Prostate gland (tissue), 2 donors: ENCODE data around the gene MITD1.

Experiments used
- POLR2A ChIP-seq: fragments of 450-650 bp; IDR thresholded peaks from one replicate; pipeline ENCODE4 v1.6.1; 2016; ENCODE audit warnings: antibody characterized with exemption, mild to moderate bottlenecking
- POLR2AphosphoS5 ChIP-seq: sonication (generic); formaldehyde crosslinking; IDR thresholded peaks from one replicate; pipeline ENCODE4 v1.6.1; 2017; ENCODE audit warnings: antibody characterized with exemption
- TF ChIP-seq, protein P1 (sequence below), 4 experiments: fragments of 200-600 bp in 2 of 4; fragments of 450-650 bp in 2 of 4; sonication (generic) in 2 of 4; IDR thresholded peaks; 1 replicate in 3 of 4; 2 replicates in 1 of 4; pipeline ENCODE4 v1.5.1; 2016 to 2019; ENCODE audit warnings: antibody characterized with exemption in 4 of 4, mild to moderate bottlenecking in 2 of 4, moderate library complexity in 2 of 4

- TF ChIP-seq POLR2AphosphoS5 (no peak), POLR2A (no peak)
- TF ChIP-seq, protein P1, sequence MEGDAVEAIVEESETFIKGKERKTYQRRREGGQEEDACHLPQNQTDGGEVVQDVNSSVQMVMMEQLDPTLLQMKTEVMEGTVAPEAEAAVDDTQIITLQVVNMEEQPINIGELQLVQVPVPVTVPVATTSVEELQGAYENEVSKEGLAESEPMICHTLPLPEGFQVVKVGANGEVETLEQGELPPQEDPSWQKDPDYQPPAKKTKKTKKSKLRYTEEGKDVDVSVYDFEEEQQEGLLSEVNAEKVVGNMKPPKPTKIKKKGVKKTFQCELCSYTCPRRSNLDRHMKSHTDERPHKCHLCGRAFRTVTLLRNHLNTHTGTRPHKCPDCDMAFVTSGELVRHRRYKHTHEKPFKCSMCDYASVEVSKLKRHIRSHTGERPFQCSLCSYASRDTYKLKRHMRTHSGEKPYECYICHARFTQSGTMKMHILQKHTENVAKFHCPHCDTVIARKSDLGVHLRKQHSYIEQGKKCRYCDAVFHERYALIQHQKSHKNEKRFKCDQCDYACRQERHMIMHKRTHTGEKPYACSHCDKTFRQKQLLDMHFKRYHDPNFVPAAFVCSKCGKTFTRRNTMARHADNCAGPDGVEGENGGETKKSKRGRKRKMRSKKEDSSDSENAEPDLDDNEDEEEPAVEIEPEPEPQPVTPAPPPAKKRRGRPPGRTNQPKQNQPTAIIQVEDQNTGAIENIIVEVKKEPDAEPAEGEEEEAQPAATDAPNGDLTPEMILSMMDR (IDR thresholded peaks at IDR 0.05) = no peak
Observed at GRCh38 chr2:99217929-99218501, 37.2 kb upstream of the MITD1 start.
